OCI-M2 (cell line): ENCODE data around the gene BBX.

ENCODE experiments used
- DNase-seq: peaks from one replicate; lab custom pipeline; 2025; ENCODE audit not compliant: unreplicated experiment; lab: John Stamatoyannopoulos, UW

The BBX gene

GRCh38 chr3:107739227-107739626 lies 216.5 kb downstream of the BBX start:
- no peak for DNase-seq

- no peak for DNase-seq
These were observed 218.5 kb downstream of the BBX start for GRCh38 chr3:107740992-107741896.

- no peak for DNase-seq
These were observed 222.6 kb downstream of the BBX start for GRCh38 chr3:107745354-107745753.

DNA sequence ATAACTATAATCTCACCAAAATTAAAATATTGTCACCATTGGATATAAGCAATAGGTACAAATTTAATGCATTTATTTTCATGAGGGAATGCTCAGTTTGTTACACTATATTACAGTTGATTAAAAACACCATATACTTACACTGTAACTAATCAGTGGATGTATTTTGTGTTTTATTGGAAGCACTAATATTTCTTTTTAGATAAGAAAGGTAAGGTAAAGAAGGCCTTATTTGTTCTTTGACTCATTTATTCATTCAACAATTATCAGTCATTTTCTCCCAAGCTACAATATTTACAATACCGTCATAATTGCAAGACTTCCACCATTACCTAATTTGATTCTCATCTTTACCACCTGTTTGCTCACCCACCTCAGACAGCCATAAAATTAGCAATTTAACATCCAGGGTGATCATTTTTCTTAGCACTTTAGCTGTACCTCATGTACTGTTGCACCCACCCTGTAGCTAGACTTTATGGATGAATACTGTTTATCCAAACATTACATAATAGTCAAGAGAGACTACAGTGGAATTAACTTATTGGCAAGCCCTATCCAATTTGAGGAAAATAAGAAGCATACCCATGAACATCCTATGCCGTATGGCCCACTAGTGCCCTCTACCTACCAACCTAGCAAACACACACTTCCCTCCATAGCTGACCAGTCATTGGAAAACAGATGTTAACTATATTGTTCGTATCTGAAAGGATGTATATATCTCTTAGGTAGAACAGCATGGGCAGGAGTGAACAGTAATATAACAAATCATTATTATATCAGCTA lies 229.6 kb downstream of the BBX start:
- no peak for DNase-seq

DNA sequence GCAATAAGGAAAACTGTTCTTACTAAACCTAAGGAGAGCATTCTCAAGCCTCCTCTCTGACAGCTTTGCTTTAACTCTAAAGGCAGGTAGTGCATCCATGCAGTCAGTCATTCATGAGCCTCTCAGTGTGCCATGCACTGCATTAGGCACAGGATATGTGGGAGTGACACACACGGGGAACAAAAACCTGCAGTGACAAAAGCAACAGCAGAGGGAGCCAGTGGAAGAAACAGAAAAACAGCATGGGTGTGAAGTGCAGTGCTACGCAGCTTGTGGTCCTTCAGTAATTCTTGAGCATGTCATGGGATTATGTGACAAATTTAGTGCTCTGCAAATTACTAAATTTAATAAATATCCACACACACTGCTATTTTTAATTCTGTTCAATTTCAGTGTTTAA lies 230.7 kb downstream of the BBX start:
- DNase-seq: no peak

GRCh38 chr3:107753976-107754375 lies 231.2 kb downstream of the BBX start:
- DNase-seq: no peak

DNA sequence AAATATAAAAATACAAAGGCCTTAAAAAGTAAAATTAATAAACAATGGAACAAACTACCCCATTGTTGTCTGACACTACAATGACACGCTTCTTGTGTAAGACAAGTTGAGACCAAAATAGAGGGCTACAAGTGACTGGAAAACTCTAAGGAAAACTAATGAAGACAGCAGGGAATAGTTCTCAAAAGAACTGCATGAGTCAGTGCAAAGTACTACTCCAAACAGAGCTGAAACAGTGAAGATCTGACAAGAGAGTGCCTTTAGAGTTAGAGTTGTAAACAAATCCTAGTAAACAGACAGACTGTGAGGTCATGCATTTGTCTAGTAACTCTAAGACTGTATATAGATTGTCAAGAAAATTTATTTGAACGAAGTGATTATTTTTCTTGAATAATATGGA lies 233.9 kb downstream of the BBX start:
- no peak for DNase-seq

DNA sequence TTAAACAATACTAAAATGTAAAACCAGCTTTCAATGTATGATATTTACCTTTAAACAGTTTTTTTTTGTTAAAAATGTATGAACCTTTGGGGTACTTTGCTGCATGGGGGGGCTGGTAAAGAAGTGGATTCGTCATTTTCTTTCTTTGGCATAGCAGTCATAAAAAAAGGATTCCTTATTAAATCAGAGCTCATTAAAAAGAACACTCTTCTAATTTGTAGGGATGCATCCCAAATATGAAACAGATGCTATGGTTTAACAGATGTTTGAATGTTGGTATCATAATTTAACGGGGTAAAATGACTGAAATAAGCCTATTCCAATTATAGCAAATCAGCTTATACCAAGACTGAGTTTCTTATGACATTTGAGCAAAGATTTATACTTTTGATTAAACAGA lies 234.4 kb downstream of the BBX start:
- DNase-seq: no peak

DNA sequence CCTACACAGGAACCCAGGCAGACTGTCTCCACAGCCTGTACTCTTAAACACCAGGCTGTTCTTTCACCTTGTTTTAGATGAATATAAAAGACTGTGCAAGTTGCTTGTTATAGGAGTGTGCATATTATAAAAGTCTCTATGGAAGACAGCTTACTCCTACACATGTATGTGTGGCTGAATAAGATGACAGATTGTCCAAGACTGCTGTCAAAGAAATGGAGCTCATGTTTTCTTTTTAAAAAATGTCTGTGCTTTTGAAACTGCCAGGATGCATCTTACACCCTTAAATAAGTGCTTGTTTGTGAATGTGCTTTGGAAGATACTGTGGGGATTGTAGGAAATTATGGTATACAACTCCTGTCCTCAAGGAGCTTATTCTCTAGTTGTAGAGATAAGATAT lies 237.4 kb downstream of the BBX start:
- DNase-seq: no peak

GRCh38 chr3:107761391-107761790 lies 238.6 kb downstream of the BBX start:
- DNase-seq: no peak

DNA sequence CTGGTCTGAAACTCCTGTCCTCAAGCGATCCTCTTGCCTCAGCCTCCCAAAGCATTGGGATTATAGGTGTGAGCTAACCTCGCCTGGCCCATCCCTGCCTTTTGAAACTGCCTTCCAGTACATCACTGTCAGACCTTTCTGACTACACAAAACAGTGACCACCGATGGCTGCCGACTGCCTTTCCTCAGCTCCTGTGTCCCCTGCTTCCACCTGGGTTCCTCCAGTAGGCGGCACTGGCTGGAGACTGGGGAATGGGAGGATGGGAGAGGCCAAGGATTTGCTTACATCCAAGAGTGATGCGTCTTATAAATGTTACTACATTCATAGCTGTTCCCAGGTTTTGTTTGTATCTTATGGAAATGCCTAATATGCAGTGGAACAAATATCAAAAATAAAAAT lies 242.8 kb downstream of the BBX start:
- no peak for DNase-seq

DNA sequence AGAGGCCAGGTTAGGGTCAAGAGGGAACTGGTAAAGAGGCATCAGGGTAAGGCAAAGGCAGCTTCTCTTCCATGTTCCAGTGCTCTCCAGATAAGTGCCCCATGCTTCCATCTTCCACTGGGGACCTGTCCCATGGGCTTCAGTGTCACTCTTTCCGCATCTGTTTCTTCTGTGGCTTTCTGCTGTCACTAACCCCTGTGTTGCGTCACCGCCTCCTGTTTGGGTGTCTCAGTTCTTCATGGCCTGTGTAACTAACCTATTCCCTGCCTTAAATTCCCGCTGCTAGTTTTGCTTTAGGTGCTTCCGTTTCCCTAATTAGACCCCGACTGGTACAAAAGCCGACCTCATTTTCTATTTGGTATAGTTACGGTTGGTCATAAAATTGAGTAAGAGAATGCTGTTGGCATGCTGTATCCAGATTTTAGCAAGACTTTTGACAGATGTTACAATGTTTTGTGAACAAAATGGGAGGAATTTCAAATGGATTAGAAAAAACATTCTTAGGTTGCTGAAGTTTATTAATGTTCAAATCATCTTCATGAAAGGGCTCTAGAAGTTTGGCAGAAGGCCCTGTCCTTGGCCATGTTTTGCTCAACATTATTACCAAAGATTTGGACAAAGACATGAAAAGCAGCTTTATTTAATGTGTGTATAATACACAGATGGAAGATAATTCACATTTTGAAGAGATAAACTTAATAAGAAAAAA lies 245.3 kb downstream of the BBX start:
- no peak for DNase-seq

DNA sequence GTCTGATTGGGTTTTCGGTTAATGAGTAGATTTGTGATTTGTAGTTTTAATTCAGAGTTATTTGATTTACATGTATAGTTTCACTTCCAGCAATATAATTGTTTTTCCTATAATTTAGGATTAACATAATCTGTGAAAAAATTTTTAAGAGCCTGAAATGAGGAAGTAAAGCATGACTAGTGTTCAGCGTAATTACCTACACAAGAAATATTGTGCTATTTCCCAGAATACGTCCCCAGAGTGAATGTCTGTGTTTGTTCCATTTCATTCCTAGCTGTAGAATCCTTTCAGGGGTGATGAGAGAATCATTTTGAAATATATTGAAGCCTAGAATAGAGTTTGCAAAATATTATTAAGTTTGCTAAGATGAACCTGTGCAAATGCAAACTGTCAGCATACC lies 247.1 kb downstream of the BBX start:
- no peak for DNase-seq

DNA sequence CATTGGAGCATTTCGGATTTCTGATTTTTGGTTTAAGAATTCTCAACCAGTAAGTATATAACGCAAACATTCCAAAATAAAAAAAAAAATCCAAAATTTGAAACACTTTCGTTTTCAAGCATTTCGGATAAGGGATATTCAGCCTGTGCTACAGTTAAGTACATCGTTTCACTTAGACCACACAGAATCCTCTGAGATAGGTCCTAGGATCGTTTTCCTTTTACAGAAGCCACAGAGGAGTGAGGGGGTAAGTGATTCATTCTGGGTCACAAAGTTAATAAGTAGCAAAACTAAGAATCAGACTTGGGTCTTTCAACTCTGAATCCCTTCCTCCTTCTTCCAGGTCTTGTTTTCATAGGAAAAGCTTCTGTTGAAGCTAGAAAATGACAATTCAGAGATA lies 249.3 kb downstream of the BBX start:
- no peak for DNase-seq

DNA sequence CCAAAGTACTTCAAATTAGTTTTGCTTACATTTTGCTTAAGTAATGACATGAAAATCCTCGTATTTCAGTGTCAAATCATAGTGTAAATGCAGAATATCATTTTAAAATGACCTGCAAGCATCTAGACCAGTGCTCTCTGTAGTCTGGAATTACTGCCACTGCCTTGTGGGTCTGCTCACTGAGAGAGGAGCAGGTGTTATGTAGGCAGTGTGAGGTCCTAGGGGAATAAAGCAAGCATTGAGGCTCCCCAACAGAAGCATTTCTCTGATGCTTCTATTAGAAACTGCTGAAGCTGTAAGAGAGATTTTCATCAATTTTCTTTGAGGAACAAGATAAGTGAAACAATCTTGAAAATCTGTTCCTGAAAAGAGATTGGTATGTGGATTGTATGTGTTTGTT lies 253.2 kb downstream of the BBX start:
- DNase-seq: no peak

GRCh38 chr3:107781253-107781652 lies 258.5 kb downstream of the BBX start:
- no peak for DNase-seq

GRCh38 chr3:107782054-107782453 lies 259.3 kb downstream of the BBX start:
- DNase-seq: no peak

- DNase-seq: no peak
These were observed 267.9 kb downstream of the BBX start for GRCh38 chr3:107790612-107791011.

DNA sequence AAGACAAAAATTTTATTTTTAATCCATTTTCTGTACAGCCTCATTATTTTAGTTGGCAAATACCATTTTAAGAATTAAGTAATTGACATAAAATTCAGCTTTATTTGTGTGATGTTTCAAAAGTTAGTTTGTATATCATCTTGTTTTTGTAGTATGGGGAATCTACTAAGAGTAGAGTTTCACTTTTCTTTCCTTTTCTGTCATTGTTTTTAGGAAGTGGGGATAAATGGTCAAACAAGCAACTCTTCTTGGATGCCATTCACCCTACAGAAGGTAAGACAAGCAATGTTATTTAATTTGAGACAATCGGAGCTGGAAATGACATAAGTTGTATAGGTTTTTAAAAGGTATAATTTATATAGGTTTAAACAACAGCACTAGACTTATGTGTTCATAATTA lies 268.3 kb downstream of the BBX start:
- no peak for DNase-seq

- DNase-seq: no peak
These were observed 268.7 kb downstream of the BBX start for GRCh38 chr3:107791450-107791849.

DNA sequence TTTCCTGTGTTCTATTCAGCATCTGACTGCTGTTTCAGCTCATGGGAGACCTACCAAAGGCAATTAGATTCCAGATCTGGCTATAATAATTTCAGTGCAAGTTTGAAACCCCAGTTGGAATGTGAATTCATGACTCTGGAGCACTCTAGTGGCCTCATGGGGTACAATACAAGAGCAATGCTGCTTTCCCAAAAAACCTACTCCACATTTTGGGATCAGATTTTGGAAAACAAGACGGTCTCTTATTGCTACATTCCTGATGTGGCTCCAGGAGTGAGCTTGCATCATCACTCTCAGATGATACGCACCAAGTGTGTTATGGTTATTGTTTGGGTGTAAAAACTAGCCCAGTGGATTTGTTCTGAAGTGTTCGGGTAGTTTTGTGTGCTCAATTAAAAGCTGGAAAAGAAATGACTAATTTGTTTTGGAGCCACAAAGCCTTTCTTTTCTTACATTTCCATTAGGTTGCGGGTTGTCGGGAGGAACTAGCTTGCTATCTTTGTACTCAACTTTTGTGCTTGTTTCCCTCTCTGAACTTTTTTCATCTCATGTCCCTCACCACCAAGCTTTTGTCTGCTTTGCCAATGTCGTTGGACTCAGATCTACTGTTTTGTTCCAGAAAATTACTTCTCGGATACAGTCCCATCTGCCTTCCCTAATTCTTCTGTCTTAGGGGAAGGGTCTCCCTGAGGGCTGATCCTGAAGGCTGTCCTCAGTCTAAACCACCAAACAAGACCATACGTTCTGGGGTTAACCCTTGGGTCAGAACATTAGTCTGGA lies 272.1 kb downstream of the BBX start:
- no peak for DNase-seq
